Activated T-helper 1 cell treated with anti-CD3 and anti-CD28 coated beads, Interleukin-2, amount 50 U/mL, for 16 hours (primary cell): ENCODE data around the gene CLRN3.

Experiments used
- DNase-seq, 2 donors: peaks; one replicate each; pipeline ENCODE4 v3.0.0-alpha.2; 2020; ENCODE audit warnings: low read depth in 1 of 2, low spot score in 1 of 2

CLRN3 gene

DNA sequence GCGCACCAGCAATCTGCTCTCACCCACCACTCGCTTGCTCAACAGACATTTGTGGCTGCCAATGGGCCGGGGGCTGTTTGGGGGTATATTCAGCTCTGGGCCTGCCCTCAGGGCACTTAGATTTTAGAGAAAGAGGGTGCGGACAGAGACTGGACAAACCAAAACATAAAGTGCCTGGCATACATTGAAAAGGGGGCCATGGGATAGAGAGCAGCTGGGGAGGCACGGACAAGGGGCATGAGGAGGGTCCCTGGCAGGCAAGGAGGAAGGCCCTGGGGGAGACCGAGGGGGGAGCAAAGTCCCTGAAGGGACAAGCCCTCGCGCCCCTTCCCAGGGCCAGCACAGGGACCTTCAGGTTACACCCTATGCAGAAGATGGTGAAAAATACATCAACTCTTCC, 43.5 kb downstream of the CLRN3 start:
- DNase-seq: no peak

GRCh38 chr10:127848226-127848625, 44.5 kb downstream of the CLRN3 start:
- no peak for DNase-seq

DNA sequence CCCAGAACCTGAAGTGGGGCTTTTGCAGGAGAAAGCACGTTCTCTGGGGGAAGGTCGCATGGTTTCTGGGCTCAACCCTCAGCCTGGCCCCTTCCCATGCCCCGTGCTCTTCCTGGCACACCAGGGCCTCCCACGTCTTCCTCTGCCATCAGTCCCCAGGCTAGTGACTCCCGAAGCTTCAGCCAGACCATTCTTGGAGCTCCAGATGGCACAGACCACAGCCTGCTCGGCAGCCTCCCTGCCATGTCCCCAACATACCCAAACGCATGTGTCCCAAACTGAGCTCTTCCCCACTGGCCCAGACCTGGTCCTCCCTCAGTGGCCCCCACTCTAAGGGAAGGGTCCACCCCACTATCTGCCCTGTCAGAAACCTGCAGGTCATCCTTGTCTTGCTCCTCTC, 47.0 kb downstream of the CLRN3 start:
- no peak for DNase-seq

DNA sequence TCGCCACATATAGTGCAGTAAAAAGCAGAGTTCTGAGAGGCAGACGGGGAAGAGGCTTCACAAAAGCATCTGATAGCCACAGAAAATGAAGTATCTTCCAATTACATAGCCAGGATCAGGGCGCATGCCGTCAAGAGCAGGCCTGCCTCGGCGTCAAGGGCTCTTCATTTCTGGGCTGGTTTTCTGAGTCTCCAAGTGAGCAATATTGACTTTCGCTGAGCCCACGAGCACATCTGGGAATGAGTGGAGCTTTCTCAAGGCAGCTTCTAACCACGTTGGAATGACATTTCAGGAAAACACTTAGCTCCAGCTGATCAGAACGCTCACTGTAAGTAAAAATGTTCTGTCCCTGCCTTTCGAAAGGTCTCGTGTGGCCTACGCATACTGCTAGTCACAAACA, 51.9 kb downstream of the CLRN3 start:
- DNase-seq: no peak

GRCh38 chr10:127836966-127837365, 55.8 kb downstream of the CLRN3 start:
- DNase-seq: no peak

GRCh38 chr10:127836176-127836575, 56.6 kb downstream of the CLRN3 start:
- no peak for DNase-seq

- DNase-seq: no peak
Measured at GRCh38 chr10:127834791-127835190, 58.0 kb downstream of the CLRN3 start.

GRCh38 chr10:127834221-127834620, 58.5 kb downstream of the CLRN3 start:
- no peak for DNase-seq

GRCh38 chr10:127833804-127834203, 58.9 kb downstream of the CLRN3 start:
- DNase-seq: no peak

- no peak for DNase-seq
Measured at GRCh38 chr10:127832501-127832900, 60.2 kb downstream of the CLRN3 start.

- DNase-seq: no peak
Measured at GRCh38 chr10:127830414-127830813, 62.3 kb downstream of the CLRN3 start.
